HUES64 (cell line): ENCODE measurements around the gene SH3TC1.

Source experiments
- H3K27ac ChIP-seq: 2 replicates; pipeline ENCODE4 v1.7.0; 2013; ENCODE audit warnings: low read depth, low read length, inconsistent platforms
- H3K27me3 ChIP-seq: 2 replicates; pipeline ENCODE4 v1.6.1; 2013; ENCODE audit warnings: mild to moderate bottlenecking, low read length; ENCODE audit not compliant: insufficient read depth
- H3K36me3 ChIP-seq: 2 replicates; pipeline ENCODE4 v1.6.1; 2013; ENCODE audit warnings: mild to moderate bottlenecking, low read length; ENCODE audit not compliant: insufficient read depth
- H3K4me1 ChIP-seq: 2 replicates; pipeline ENCODE4 v1.6.1; 2013; ENCODE audit warnings: mild to moderate bottlenecking, low read length, moderate library complexity; ENCODE audit not compliant: insufficient read depth
- H3K4me3 ChIP-seq: 2 replicates; pipeline ENCODE4 v1.5.1; 2013; ENCODE audit warnings: mild to moderate bottlenecking, low read length, moderate library complexity
- H3K9ac ChIP-seq: 2 replicates; pipeline ENCODE4 v1.6.1; 2013; ENCODE audit warnings: mild to moderate bottlenecking, low read depth, low read length
- H3K9me3 ChIP-seq: 2 replicates; pipeline ENCODE4 v1.6.1; 2013; ENCODE audit warnings: low read depth, low read length; ENCODE audit not compliant: insufficient read depth
- WGBS: fragments of 150-250, 120-280 bp; methylation state at CpG from one replicate; pipeline ENCODE4 v1.1.7; 2013; ENCODE audit warnings: missing lambda C conversion rate; 5-methylcytosine and 5-hydroxymethylcytosine counted together

The SH3TC1 gene

DNA sequence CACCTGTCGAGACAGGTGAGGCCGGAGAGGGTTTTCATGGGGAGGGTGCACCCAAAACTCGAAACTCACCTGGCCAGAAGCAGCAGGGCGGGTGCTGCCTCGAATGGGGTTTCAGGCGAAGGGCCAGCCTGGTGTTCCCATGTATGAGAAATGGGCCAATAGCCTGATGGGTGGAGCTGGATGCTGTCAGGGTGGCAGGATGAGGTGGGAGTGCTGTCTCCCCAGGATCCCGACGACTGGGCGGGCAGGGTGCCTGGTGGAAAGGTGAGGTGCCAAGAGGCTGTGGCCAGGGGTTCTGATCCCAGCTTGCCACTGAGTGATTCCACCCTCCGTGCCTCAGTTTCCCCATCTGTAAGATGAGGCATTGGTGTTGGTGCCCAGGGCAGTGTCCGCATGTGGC, 16.8 kb upstream of the SH3TC1 start:
- no peaks in the 10 kb centered on the region for H3K36me3 ChIP-seq
- H3K27me3 ChIP-seq: no peaks in the 10 kb centered on the region
- no peaks in the 10 kb centered on the region for H3K4me1 ChIP-seq
- 90% methylated on average over 11 of the region's 11 CpGs for WGBS
- H3K4me3 ChIP-seq: no peak overlapping the region
- no peak overlapping the region for H3K9ac ChIP-seq
- no peak overlapping the region for H3K27ac ChIP-seq
- no peaks in the 10 kb centered on the region for H3K9me3 ChIP-seq

DNA sequence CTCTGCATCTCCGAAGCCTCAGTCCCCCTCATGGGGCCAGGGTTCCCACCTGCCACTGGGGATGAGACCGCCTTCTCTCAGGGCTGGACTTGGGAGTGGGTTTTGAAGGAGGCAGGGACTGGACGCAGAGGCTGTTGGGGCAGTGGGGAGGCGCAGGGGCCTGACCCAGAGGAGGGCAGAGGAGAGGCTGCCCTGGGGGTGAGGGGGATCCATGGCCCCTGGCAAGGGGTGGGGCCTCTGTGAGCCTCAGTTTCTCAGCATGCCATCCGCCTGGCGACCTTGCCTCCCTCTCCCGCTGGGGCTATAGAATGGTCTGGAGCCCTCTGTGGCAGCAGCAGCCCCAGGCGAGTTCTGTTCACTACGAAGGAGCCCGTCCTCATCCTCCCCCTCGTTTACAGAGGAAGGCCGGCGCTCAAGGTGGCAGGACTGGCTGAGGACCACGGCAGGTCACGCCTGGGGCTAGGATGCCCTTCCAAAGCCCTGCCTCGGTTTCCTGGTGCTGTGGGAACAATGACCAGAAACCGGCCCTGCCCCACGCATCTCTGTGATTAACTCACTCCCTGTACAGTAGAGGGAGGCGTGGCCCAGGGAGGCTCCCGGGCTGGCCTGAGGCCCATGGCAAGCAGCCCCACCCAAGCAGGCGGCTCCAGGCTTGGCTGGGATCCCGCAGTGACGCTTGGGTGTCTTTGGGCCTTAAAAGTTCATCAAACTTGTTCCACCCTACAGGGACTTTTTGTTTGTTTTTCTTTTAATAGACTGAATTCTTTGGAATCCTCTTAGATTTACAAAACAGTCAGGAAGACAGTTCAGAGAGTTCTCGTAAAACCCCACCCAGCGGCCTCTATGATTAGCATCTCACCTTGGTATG, 16.0 kb upstream of the SH3TC1 start:
- H3K36me3 ChIP-seq: no peaks in the 10 kb centered on the region
- H3K9ac ChIP-seq: no peak overlapping the region
- no peak overlapping the region for H3K27ac ChIP-seq
- no peaks in the 10 kb centered on the region for H3K9me3 ChIP-seq
- no peak overlapping the region for H3K4me3 ChIP-seq
- 90% methylated on average over 25 of the region's 25 CpGs for WGBS
- H3K4me1 ChIP-seq: no peaks in the 10 kb centered on the region
- H3K27me3 ChIP-seq: no peaks in the 10 kb centered on the region

DNA sequence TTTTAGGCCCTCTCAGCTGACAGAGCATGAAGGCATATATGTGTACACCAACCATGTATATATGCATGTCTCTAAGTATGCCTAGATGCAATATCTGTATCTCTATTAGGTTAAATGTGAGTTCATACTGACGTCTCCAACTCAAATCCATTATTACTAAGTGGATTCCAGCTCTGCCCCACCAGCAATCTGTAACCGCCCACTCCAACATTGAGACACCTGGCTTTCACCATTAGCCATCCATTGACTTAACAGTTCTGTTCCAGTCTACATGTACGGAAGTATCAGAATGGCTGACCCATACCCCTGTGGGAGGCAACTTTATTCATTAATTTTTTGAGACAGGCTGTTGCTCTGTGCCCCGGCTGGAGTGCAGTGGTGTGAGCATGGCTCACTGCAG, 15.0 kb upstream of the SH3TC1 start:
- H3K36me3 ChIP-seq: no peaks in the 10 kb centered on the region
- H3K9ac ChIP-seq: no peak overlapping the region
- H3K27ac ChIP-seq: no peak overlapping the region
- H3K4me3 ChIP-seq: no peak overlapping the region
- no peaks in the 10 kb centered on the region for H3K9me3 ChIP-seq
- H3K27me3 ChIP-seq: no peaks in the 10 kb centered on the region
- no peaks in the 10 kb centered on the region for H3K4me1 ChIP-seq
- WGBS: 95% methylated on average over 4 of the region's 4 CpGs

DNA sequence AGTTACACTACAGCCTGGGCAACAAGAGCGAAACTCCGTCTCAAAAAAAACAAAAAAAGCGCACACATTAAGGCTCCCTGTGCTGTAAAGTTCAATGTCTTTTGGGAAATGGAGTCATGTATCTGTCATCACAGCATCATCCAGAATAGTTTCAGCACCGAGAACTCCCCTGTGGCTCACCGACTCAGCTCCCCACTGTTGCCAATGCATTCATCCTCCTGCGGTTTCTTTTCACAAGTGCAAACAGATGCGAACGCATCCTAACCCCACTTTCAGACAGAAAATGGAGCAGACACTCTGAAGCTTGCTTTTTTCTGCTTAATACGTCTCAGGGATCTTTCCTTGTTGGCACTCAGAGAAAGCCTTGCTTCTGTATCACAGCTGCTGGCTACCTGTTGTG, 13.8 kb upstream of the SH3TC1 start:
- no peak overlapping the region for H3K4me3 ChIP-seq
- H3K9ac ChIP-seq: no peak overlapping the region
- no peaks in the 10 kb centered on the region for H3K36me3 ChIP-seq
- no peaks in the 10 kb centered on the region for H3K27me3 ChIP-seq
- H3K27ac ChIP-seq: no peak overlapping the region
- H3K9me3 ChIP-seq: no peaks in the 10 kb centered on the region
- 78% methylated on average over 9 of the region's 9 CpGs for WGBS
- no peaks in the 10 kb centered on the region for H3K4me1 ChIP-seq

DNA sequence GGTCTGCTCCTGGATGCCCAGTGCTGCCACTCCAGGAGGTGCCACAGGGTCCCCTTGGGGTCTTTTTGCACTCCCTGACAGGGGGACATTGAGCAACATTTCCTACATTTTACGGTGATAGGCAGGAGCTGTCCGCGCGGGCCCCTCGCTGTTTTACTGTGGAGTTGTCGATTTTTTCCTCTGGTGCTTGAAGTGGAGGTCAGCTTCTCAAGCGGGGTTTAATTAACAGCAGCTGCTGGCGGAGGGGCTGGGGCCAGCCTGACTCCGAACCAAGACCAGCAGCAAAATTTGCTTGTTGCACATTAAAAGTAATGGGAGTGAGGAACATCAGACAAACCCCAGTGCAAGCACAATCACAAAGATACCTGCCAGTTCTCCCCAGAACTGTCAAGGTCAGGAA, 13.2 kb upstream of the SH3TC1 start:
- Histone ChIP-seq H3K27ac (no peak overlapping the region), H3K9ac (no peak overlapping the region), H3K4me1 (no peaks in the 10 kb centered on the region), H3K9me3 (no peaks in the 10 kb centered on the region), H3K36me3 (no peaks in the 10 kb centered on the region), H3K4me3 (no peak overlapping the region), H3K27me3 (no peaks in the 10 kb centered on the region)
- 90% methylated on average over 9 of the region's 9 CpGs for WGBS

DNA sequence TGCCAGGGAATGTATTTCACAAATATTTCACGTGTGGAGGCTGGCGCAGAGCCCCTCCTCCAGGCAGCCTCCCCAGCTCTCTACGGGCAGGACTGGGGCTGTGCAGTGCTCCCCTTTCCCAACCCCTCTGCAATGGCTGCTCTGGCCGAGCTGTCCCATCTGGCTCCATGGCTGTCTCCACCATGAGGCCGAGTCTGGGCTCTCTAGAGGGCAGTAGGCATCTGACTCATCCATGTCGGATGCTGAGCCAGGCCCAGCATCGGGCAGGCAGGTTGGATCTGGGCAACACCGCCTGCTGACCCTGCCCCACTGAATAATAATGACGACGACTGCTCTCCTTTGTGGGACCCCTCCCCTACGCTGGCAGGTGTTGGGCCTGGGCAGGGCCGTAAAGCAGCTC, 11.0 kb upstream of the SH3TC1 start:
- Histone ChIP-seq H3K9me3 (no peaks in the 10 kb centered on the region), H3K4me3 (no peak overlapping the region), H3K27me3 (no peaks in the 10 kb centered on the region), H3K27ac (no peak overlapping the region), H3K9ac (no peak overlapping the region), H3K36me3 (no peaks in the 10 kb centered on the region), H3K4me1 (no peaks in the 10 kb centered on the region)
- 85% methylated on average over 12 of the region's 12 CpGs for WGBS

DNA sequence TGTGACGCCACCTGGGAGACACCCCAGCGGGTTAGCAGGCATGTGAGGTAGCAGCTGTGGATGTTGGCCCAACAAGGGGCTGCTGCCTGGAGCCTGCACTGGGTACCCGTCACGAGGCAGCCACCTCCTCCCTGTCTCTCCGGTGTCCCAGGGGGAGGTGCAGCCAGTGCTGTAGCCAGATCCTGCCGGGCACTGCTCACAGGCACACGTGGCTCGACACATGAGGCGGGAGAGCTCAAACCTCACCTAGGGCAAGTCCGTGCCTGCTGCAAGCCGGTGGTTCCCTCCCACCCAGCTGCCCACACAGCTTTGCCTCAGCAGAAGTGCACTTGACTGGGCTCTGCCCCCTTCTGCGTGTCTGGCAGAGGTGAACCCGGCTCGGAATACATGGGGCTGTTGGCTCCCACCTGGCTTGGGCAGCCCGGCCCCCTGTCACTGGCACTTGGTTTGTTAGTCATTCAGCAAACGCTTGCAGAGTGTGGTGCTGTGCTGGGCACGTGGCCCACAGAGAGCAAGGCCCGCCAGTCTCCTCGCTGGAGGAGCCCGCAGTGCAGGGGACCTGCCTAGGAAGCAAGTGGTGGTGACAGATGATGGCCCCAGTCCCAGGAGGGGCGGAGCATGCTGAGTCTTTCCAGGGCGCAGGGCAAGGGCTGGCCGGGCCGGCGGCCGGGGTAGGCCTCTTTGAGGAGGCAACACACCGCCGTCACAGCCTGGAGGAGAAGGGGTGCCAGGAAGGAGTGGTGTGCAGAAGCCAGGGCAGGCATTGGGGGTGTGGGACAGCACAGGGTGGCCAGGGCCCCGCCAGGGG, 10.1 kb upstream of the SH3TC1 start:
- Histone ChIP-seq H3K27me3 (no peaks in the 10 kb centered on the region), H3K36me3 (no peaks in the 10 kb centered on the region), H3K4me3 (no peak overlapping the region), H3K27ac (no peak overlapping the region), H3K9me3 (no peaks in the 10 kb centered on the region), H3K9ac (no peak overlapping the region), H3K4me1 (no peaks in the 10 kb centered on the region)
- 91% methylated on average over 29 of the region's 29 CpGs for whole genome bisulfite sequencing

DNA sequence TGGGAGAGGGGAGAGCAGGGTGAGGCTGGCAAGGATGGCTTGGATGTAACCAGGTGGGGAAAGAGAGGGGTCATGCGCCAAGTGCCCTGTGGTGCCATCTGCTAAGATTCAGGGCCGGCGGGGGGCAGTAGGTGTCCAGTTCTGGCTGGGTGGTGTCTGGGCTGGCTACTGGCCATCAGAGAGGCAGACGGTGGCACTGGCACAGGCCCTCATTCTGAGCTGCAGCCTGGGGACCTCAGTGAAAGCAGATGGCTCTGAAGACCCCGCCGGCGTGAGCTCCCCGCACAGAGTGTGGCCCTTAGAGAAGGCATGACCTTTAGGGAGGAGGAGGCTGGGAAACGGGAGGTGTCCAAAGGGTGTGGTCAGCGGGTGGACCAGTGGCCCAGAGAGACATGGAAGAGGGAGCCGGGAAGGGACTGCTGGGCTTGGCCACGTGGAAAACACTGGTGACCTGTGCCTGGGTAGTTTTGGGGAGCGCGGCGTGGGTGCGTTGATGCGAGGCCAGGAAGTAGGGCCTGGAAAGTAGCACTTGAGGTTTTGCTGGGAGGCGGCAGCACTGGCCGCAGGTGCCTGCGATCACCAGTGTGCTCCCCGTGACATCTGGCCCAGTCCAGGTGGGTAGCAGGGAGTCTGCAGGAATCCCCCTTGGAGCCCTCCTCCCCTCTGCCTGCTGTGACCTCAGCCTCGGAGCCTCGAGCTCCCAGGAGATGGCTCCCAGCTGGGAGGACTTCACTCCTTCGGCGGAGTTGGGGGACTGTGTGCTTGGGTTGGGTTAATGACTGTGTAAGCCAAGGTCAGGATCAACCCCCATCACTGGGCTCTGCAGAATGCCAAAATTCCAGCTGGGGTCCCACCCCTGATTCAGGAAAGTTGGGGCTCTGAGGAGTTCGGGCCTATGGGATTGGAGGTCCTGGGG, 9.3 kb upstream of the SH3TC1 start:
- Histone ChIP-seq H3K4me3 (no peak overlapping the region), H3K36me3 (no peaks in the 10 kb centered on the region), H3K4me1 (no peaks in the 10 kb centered on the region), H3K9ac (no peak overlapping the region), H3K27ac (no peak overlapping the region), H3K27me3 (no peaks in the 10 kb centered on the region), H3K9me3 (no peaks in the 10 kb centered on the region)
- WGBS: 90% methylated on average over 26 of the region's 26 CpGs

DNA sequence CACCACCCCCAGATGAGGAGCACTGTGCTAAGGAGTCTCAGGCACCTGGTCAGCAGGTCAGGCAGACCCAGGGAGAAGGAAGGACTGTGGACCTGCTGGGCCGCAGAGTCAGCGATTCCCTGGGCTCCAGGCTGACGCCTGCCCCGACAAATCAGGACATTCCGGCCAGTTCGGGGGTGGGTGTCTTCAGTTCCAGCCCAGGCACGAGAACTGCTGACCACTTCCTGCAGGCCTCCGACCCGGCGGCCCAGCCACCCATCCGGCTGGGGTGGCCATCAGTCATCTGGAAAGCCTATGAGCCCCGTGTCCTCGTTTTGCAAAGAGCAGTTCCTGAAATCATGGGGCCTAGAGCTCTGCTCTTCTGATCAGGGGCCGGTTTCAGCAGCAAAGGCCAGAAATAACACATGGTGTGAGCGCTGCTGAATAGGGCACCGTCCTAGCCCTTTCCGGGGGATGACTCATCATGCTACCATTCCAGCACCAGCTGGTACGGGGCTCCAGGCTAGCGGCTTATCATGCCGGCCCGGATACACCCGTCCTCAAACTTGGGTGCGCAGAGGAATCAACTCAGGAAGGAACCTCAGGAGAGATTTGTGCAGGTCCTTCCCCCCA, 7.8 kb upstream of the SH3TC1 start:
- H3K4me1 ChIP-seq: no peaks in the 10 kb centered on the region
- H3K36me3 ChIP-seq: no peaks in the 10 kb centered on the region
- H3K9me3 ChIP-seq: no peaks in the 10 kb centered on the region
- no peak overlapping the region for H3K4me3 ChIP-seq
- no peaks in the 10 kb centered on the region for H3K27me3 ChIP-seq
- 81% methylated on average over 23 of the region's 23 CpGs for WGBS
- H3K9ac ChIP-seq: no peak overlapping the region
- no peak overlapping the region for H3K27ac ChIP-seq

DNA sequence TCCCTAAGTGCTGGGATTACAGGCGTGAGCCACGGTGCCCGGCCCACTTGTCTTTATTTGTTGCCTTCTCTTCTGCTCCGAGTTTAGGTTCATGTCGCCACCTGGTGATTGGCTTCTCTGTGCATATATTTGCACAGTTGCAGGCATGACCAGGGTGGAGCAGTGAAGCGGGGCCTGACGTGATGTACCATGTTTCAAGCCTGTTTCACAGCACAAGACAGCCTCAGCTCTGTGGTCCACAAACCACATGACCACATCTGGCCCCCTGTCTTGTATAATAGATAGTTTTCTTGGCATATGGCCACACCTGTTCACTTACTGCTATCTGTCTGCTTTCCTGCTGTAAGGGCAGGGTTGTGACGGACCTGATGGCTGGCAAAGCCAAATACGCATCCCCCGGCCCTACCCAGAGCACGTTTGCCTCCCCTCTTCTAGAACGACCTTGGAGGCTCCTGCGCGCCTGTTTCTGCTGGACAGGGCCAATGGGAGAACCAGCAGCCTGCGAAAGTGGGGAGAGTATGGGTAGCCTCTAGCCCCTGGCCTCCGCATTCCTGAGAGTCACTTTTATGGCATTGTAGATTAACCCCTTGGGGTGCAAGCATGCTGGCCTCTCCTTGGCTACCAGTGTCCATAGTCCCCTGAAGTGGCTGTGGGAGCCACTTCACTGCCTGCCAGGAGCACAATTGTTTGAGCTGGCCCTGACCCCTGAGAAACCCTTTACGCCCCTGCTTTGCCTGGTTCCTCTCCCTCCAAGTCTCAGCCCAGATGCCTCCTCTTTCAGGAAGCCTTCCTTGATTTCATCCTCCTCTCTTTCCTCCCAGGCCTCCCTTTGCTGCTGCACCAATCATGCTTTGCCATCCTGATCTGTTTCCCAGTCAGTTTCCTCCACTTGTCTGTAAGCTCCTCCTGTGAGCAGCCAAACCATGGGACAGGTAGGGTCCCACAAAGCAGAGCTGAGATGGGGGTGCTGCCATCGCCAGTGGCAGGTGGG, 6.0 kb upstream of the SH3TC1 start:
- no peak overlapping the region for H3K4me3 ChIP-seq
- no peaks in the 10 kb centered on the region for H3K27me3 ChIP-seq
- H3K36me3 ChIP-seq: no peaks in the 10 kb centered on the region
- no peaks in the 10 kb centered on the region for H3K4me1 ChIP-seq
- H3K9ac ChIP-seq: no peak overlapping the region
- H3K27ac ChIP-seq: no peak overlapping the region
- no peaks in the 10 kb centered on the region for H3K9me3 ChIP-seq
- WGBS: 85% methylated on average over 18 of the region's 18 CpGs
